H1 (cell line): ENCODE results near the gene DRAM1. TPM values are rescaled to one million over a fixed set of nuclear protein-coding genes. Genes with fewer than 3 reads are reported as not detected.

Experiments
- CTCF ChIA-PET: fragments of 300-600 bp; sonication (Branson Sonifier 250); formaldehyde crosslinking; loops from one replicate; lab custom pipeline; 2021; ENCODE audit not compliant: partially characterized antibody; lab: Charles Lee
- POLR2A ChIA-PET: fragments of 300-600 bp; sonication (Branson Sonifier 250); formaldehyde crosslinking; loops from one replicate; lab custom pipeline; 2021; ENCODE audit warnings: inconsistent platforms; ENCODE audit not compliant: partially characterized antibody; lab: Charles Lee
- DNase-seq, 2 experiments: peaks; one replicate each; pipeline versions ENCODE4 v3.0.0 to v3.0.0-alpha.2; 2010 to 2022; ENCODE audit warnings: low spot score in 2 of 2, low read depth in 1 of 2, mixed read lengths in 1 of 2
- FAIRE-seq: peaks from 2 replicates; lab custom pipeline; 2011; peaks lifted over from hg19 to GRCh38; lab: Jason Lieb, UNC
- H2AFZ ChIP-seq: 2 replicates; pipeline ENCODE4 v1.8.1; 2012; ENCODE audit warnings: low read length, inconsistent platforms
- H2AK5ac ChIP-seq: 2 replicates; pipeline ENCODE4 v1.6.1; 2013; ENCODE audit warnings: low read depth, low read length
- H2BK120ac ChIP-seq: replicated peaks from 2 replicates; pipeline ENCODE3; 2013; ENCODE audit warnings: low read depth, low read length, inconsistent platforms
- H2BK12ac ChIP-seq: 2 replicates; pipeline ENCODE4 v1.6.1; 2013; ENCODE audit warnings: low read depth, low read length
- H2BK15ac ChIP-seq: 2 replicates; pipeline ENCODE4 v1.6.1; 2013; ENCODE audit warnings: low read length
- H2BK20ac ChIP-seq: 2 replicates; pipeline ENCODE4 v1.6.1; 2013; ENCODE audit warnings: low read length
- H2BK5ac ChIP-seq: 2 replicates; pipeline ENCODE4 v1.6.1; 2013; ENCODE audit warnings: low read depth, low read length
- H3K14ac ChIP-seq: 2 replicates; pipeline ENCODE4 v1.6.1; 2013; ENCODE audit warnings: inconsistent platforms; ENCODE audit not compliant: insufficient read length
- H3K18ac ChIP-seq: 2 replicates; pipeline ENCODE4 v1.6.1; 2013; ENCODE audit warnings: low read length; ENCODE audit errors: extremely low read depth
- H3K23ac ChIP-seq: 2 replicates; pipeline ENCODE4 v1.6.1; 2013; ENCODE audit warnings: inconsistent platforms; ENCODE audit not compliant: insufficient read length
- H3K23me2 ChIP-seq: 2 replicates; pipeline ENCODE4 v1.6.1; 2013; ENCODE audit warnings: low read depth, low read length
- H3K27ac ChIP-seq: 2 replicates; pipeline ENCODE4 v1.6.1; 2011; ENCODE audit warnings: low read depth, low read length, inconsistent platforms
- H3K27me3 ChIP-seq, 4 experiments: replicated peaks in 1 of 4; 1 replicate in 1 of 4; 2 replicates in 3 of 4; pipeline versions ENCODE4 v1.6.1 to v1.8.1; 2011 to 2013; ENCODE audit warnings: low read length in 3 of 4, mild to moderate bottlenecking in 3 of 4, inconsistent platforms in 2 of 4, mixed read lengths in 2 of 4, moderate library complexity in 1 of 4; ENCODE audit not compliant: control insufficient read depth in 3 of 4, insufficient read depth in 3 of 4; ENCODE audit errors: extremely low read depth in 1 of 4
- H3K36me3 ChIP-seq, 4 experiments: 2 replicates each; pipeline versions ENCODE4 v1.6.1 to v1.8.1; 2011 to 2013; ENCODE audit warnings: mild to moderate bottlenecking in 4 of 4, low read length in 3 of 4, moderate library complexity in 2 of 4, control low read depth in 1 of 4, inconsistent platforms in 1 of 4; ENCODE audit not compliant: insufficient read depth in 4 of 4, control insufficient read depth in 2 of 4
- H3K4ac ChIP-seq: replicated peaks from 2 replicates; pipeline ENCODE3; 2013; ENCODE audit warnings: low read length, low read depth, mixed read lengths, inconsistent platforms; ENCODE audit not compliant: insufficient read length
- H3K4me1 ChIP-seq, 4 experiments: replicated peaks in 1 of 4; 1 replicate in 1 of 4; 2 replicates in 3 of 4; pipeline versions ENCODE4 v1.6.1 to v1.8.1; 2011 to 2013; ENCODE audit warnings: low read length in 3 of 4, inconsistent platforms in 2 of 4, mixed read lengths in 1 of 4; ENCODE audit not compliant: insufficient read depth in 4 of 4, control insufficient read depth in 3 of 4
- H3K4me2 ChIP-seq, 2 experiments: 2 replicates each; pipeline versions ENCODE4 v1.6.1 to v1.8.1; 2011 to 2013; ENCODE audit warnings: low read depth in 2 of 2, low read length in 2 of 2, control low read depth in 1 of 2, inconsistent platforms in 1 of 2, mild to moderate bottlenecking in 1 of 2; ENCODE audit not compliant: insufficient read depth in 1 of 2
- H3K4me3 ChIP-seq, 4 experiments: fragments of 200-600, 300-600 bp in 1 of 4; sonication (generic), shearing (Covaris generic), sonication (Bioruptor Twin) in 1 of 4; 2 replicates each; pipeline versions ENCODE4 v1.5.1 to v1.8.1; 2011 to 2016; ENCODE audit warnings: low read length in 4 of 4, low read depth in 3 of 4, control low read depth in 2 of 4, inconsistent platforms in 2 of 4, mild to moderate bottlenecking in 2 of 4, mixed read lengths in 1 of 4, moderate library complexity in 1 of 4; ENCODE audit not compliant: insufficient read depth in 2 of 4; ENCODE audit errors: extremely low read depth in 1 of 4
- H3K56ac ChIP-seq: replicated peaks from 2 replicates; pipeline ENCODE3; 2013; ENCODE audit warnings: low read depth, mild to moderate bottlenecking, mixed read lengths, low read length, inconsistent platforms; ENCODE audit not compliant: insufficient read length
- H3K79me1 ChIP-seq: 2 replicates; pipeline ENCODE4 v1.6.1; 2013; ENCODE audit warnings: low read depth, low read length, control low read depth
- H3K79me2 ChIP-seq, 2 experiments: 2 replicates each; pipeline versions ENCODE4 v1.6.1 to v1.8.1; 2012 to 2013; ENCODE audit warnings: low read length in 2 of 2, mild to moderate bottlenecking in 2 of 2, inconsistent platforms in 1 of 2; ENCODE audit not compliant: insufficient read depth in 2 of 2, control insufficient read depth in 1 of 2
- H3K9ac ChIP-seq, 4 experiments: replicated peaks in 1 of 4; 1 replicate in 1 of 4; 2 replicates in 3 of 4; pipeline versions ENCODE4 v1.6.1 to v1.8.1; 2011 to 2013; ENCODE audit warnings: low read depth in 3 of 4, low read length in 3 of 4, control low read depth in 2 of 4, mild to moderate bottlenecking in 2 of 4, moderate library complexity in 2 of 4, inconsistent platforms in 1 of 4; ENCODE audit errors: extremely low read depth in 1 of 4
- H3K9me3 ChIP-seq, 2 experiments: 2 replicates each; pipeline versions ENCODE4 v1.6.1 to v1.8.1; 2012 to 2013; ENCODE audit warnings: mild to moderate bottlenecking in 2 of 2, moderate library complexity in 2 of 2, control low read depth in 1 of 2, inconsistent platforms in 1 of 2, low read depth in 1 of 2, low read length in 1 of 2, mixed read lengths in 1 of 2; ENCODE audit not compliant: insufficient read depth in 2 of 2
- H4K20me1 ChIP-seq, 2 experiments: replicated peaks in 1 of 2; 2 replicates each; pipeline versions ENCODE3 to v1.8.1; 2011 to 2013; ENCODE audit warnings: inconsistent platforms in 2 of 2, low read length in 2 of 2, mild to moderate bottlenecking in 1 of 2; ENCODE audit not compliant: insufficient read depth in 2 of 2, control insufficient read depth in 1 of 2
- H4K5ac ChIP-seq: 2 replicates; pipeline ENCODE4 v1.6.1; 2013; ENCODE audit warnings: low read length, low read depth, mixed read lengths, inconsistent platforms; ENCODE audit not compliant: insufficient read length
- H4K8ac ChIP-seq: 2 replicates; pipeline ENCODE4 v1.8.0; 2013; ENCODE audit warnings: mild to moderate bottlenecking, moderate library complexity, low read length, inconsistent platforms; ENCODE audit not compliant: insufficient read depth; ENCODE audit errors: extremely low read depth
- H4K91ac ChIP-seq: replicated peaks from 2 replicates; pipeline ENCODE3; 2013; ENCODE audit warnings: low read length, mixed read lengths, inconsistent platforms; ENCODE audit not compliant: insufficient read length
- POLR2AphosphoS5 ChIP-seq: IDR thresholded peaks from 2 replicates; pipeline ENCODE4 v1.6.1; 2011; ENCODE audit warnings: low read depth, low read length
- RXRA ChIP-seq: IDR thresholded peaks from 2 replicates; pipeline ENCODE4 v1.6.1; 2011; ENCODE audit warnings: low read depth, mild to moderate bottlenecking, low read length, moderate library complexity; ENCODE audit not compliant: insufficient read depth
- polyA plus RNA-seq, 7 experiments: library from polyadenylated mRNA; depleted of rRNA in 3 of 7; stranded (reverse) in 5 of 7; unstranded in 2 of 7; fragments of >200 nt in 5 of 7; fragments of 200-250 nt in 2 of 7; gene quantifications; 1 replicate in 5 of 7; 2 replicates in 1 of 7; 4 replicates in 1 of 7; pipeline versions ENCODE4 v1.2.1 to v1.2.3, GENCODE V29; 2011 to 2013; ENCODE audit warnings: missing spikeins in 2 of 7, mixed read lengths in 2 of 7
- total RNA-seq: library from RNA; stranded (reverse); fragmentation: NEBNext Ultra II Directional; extraction: Animal tissue kit (Norgen Biotek cat#: 25700); gene quantifications from 2 replicates; pipeline ENCODE4 v1.2.1, GENCODE V29; 2021

Gene DRAM1
- total and polyA plus RNA-seq, 2 of the 8 experiments (the other 6 are each of a cell fraction or from before 2014, with no cell fraction given): 4.6 to 6.2 TPM

GRCh38 chr12:101852998-101853397 is 24.4 kb upstream of the DRAM1 start:
- Histone ChIP-seq H3K36me3 (no peaks in the 10 kb centered on the region), H3K56ac (no peak overlapping the region), H3K4me2 (no peak overlapping the region), H3K79me1 (no peaks in the 10 kb centered on the region), H3K18ac (no peak overlapping the region), H4K91ac (no peak overlapping the region), H4K20me1 (no peaks in the 10 kb centered on the region), H3K9me3 (no peaks in the 10 kb centered on the region), H3K4me1 (no peaks in the 10 kb centered on the region), H3K4ac (no peak overlapping the region), H3K4me3 (no peak overlapping the region), H3K27me3 (no peaks in the 10 kb centered on the region), H2AK5ac (no peak overlapping the region), H3K9ac (no peak overlapping the region), H3K79me2 (no peaks in the 10 kb centered on the region), H3K23ac (no peak overlapping the region), H2AFZ (no peak overlapping the region), H3K27ac (no peak overlapping the region), H2BK120ac (no peak overlapping the region), H4K5ac (no peak overlapping the region), H3K14ac (no peak overlapping the region), H3K23me2 (no peaks in the 10 kb centered on the region), H2BK15ac (no peak overlapping the region), H2BK12ac (no peak overlapping the region), H2BK5ac (no peak overlapping the region), H2BK20ac (no peak overlapping the region), H4K8ac (no peak overlapping the region)
- FAIRE-seq (no peak), DNase-seq (no peak)
- POLR2A ChIA-PET: interaction anchor here (0.6 kb wide), 1 partner anchor 11 kb away, joined by 3 read pairs; no protein-coding TSS in a partner anchor
- CTCF ChIA-PET: interaction anchor here (1.2 kb wide), 1 partner anchor 12 kb away, joined by 3 read pairs; no protein-coding TSS in a partner anchor
- TF ChIP-seq RXRA (no peak), POLR2AphosphoS5 (no peak)
